IMR-90 (cell line): Measurements from ENCODE around the gene NCK1. TPM values are rescaled to one million over a fixed set of nuclear protein-coding genes. Genes with fewer than 3 reads are reported as not detected.

Source experiments
- ATAC-seq: fragments of 200-7000 bp; cut with Tn5 transposase; 2 replicates; pipeline ENCODE4 v1.9.1; 2020; ENCODE audit warnings: low read depth, mild to moderate bottlenecking, moderate library complexity
- BruUV-seq: library from RNA; stranded (reverse); fragments of 400-500 nt; replicated peaks from 2 replicates; lab custom pipeline; 2021; lab: Mats Ljungman, UMichigan
- CTCF ChIA-PET: fragments of 300-600 bp; formaldehyde crosslinking; extraction: SDS; loops from one replicate; lab custom pipeline; 2021; ENCODE audit warnings: antibody characterized with exemption; lab: Yijun Ruan, JAX
- POLR2A ChIA-PET: fragments of 300-600 bp; sonication (Branson Sonifier 250); formaldehyde crosslinking; loops from one replicate; lab custom pipeline; 2022; ENCODE audit warnings: antibody characterized with exemption; ENCODE audit not compliant: unreplicated experiment; lab: Charles Lee
- DNase-seq: peaks from one replicate; pipeline ENCODE4 v3.0.0; 2013
- H2AFZ ChIP-seq: replicated peaks from 2 replicates; pipeline ENCODE3; 2013; ENCODE audit warnings: low read length, mild to moderate bottlenecking; ENCODE audit not compliant: poor library complexity
- H2AK5ac ChIP-seq: 2 replicates; pipeline ENCODE4 v1.6.1; 2013; ENCODE audit warnings: low read depth, low read length, inconsistent platforms
- H2AK9ac ChIP-seq: replicated peaks from 2 replicates; pipeline ENCODE3; 2013; ENCODE audit warnings: mild to moderate bottlenecking, low read depth, low read length, moderate library complexity; ENCODE audit not compliant: poor library complexity
- H2BK120ac ChIP-seq: 2 replicates; pipeline ENCODE4 v1.6.1; 2013; ENCODE audit warnings: low read depth, low read length, inconsistent platforms
- H2BK15ac ChIP-seq: 3 replicates; pipeline ENCODE4 v1.6.1; 2013; ENCODE audit warnings: low read depth, low read length, inconsistent platforms
- H2BK20ac ChIP-seq: 2 replicates; pipeline ENCODE4 v1.6.1; 2013; ENCODE audit warnings: low read depth, mild to moderate bottlenecking, inconsistent platforms, low read length, moderate library complexity
- H2BK5ac ChIP-seq: 2 replicates; pipeline ENCODE4 v1.6.1; 2013; ENCODE audit warnings: mild to moderate bottlenecking, low read depth, low read length, inconsistent platforms; ENCODE audit not compliant: poor library complexity, severe bottlenecking
- H3K14ac ChIP-seq: replicated peaks from 2 replicates; pipeline ENCODE4 v1.6.1; 2013; ENCODE audit warnings: low read depth, low read length, inconsistent platforms
- H3K18ac ChIP-seq: 2 replicates; pipeline ENCODE4 v1.6.1; 2013; ENCODE audit warnings: low read depth, low read length, control low read depth
- H3K23ac ChIP-seq: 2 replicates; pipeline ENCODE4 v1.6.1; 2013; ENCODE audit warnings: low read depth, low read length, inconsistent platforms
- H3K27ac ChIP-seq: 2 replicates; pipeline ENCODE4 v1.5.1; 2013; ENCODE audit warnings: mild to moderate bottlenecking, control low read depth, low read length; ENCODE audit not compliant: insufficient read depth
- H3K27me3 ChIP-seq: 2 replicates; pipeline ENCODE4 v1.6.1; 2013; ENCODE audit warnings: low read length; ENCODE audit not compliant: control insufficient read depth, insufficient read depth
- H3K36me3 ChIP-seq: 2 replicates; pipeline ENCODE4 v1.6.1; 2013; ENCODE audit warnings: low read length, mixed read lengths; ENCODE audit not compliant: control insufficient read depth, insufficient read depth
- H3K4ac ChIP-seq: 2 replicates; pipeline ENCODE4 v1.6.1; 2013; ENCODE audit warnings: low read depth, low read length, inconsistent platforms
- H3K4me1 ChIP-seq: 2 replicates; pipeline ENCODE4 v1.6.1; 2013; ENCODE audit warnings: low read length, mixed read lengths; ENCODE audit not compliant: control insufficient read depth, insufficient read depth
- H3K4me2 ChIP-seq: 2 replicates; pipeline ENCODE4 v1.6.1; 2013; ENCODE audit warnings: low read depth, mild to moderate bottlenecking, control low read depth, low read length, moderate library complexity
- H3K4me3 ChIP-seq: 2 replicates; pipeline ENCODE4 v1.5.1; 2013; ENCODE audit warnings: low read depth, mild to moderate bottlenecking, control low read depth, low read length, moderate library complexity; ENCODE audit not compliant: insufficient read depth
- H3K56ac ChIP-seq: 2 replicates; pipeline ENCODE4 v1.6.1; 2013; ENCODE audit warnings: low read length, inconsistent platforms; ENCODE audit not compliant: insufficient read depth; ENCODE audit errors: extremely low read depth
- H3K79me1 ChIP-seq, 2 experiments: 2 replicates each; pipeline ENCODE4 v1.6.1; 2013; ENCODE audit warnings: low read length in 2 of 2, inconsistent platforms in 1 of 2, low read depth in 1 of 2
- H3K9ac ChIP-seq: 2 replicates; pipeline ENCODE4 v1.6.1; 2013; ENCODE audit warnings: low read depth, low read length, control low read depth
- H3K9me1 ChIP-seq: 2 replicates; pipeline ENCODE4 v1.6.1; 2013; ENCODE audit warnings: low read length, inconsistent platforms; ENCODE audit not compliant: insufficient read depth
- H3K9me3 ChIP-seq: 2 replicates; pipeline ENCODE4 v1.6.1; 2013; ENCODE audit warnings: low read length; ENCODE audit not compliant: control insufficient read depth, insufficient read depth
- H4K20me1 ChIP-seq: 2 replicates; pipeline ENCODE4 v1.6.1; 2013; ENCODE audit warnings: low read length, inconsistent platforms; ENCODE audit not compliant: insufficient read depth
- H4K5ac ChIP-seq: 2 replicates; pipeline ENCODE4 v1.6.1; 2013; ENCODE audit warnings: mild to moderate bottlenecking, low read depth, low read length, control low read depth
- H4K8ac ChIP-seq, 2 experiments: 2 replicates each; pipeline ENCODE4 v1.6.1; 2013; ENCODE audit warnings: low read depth in 2 of 2, low read length in 2 of 2, control low read depth in 1 of 2, inconsistent platforms in 1 of 2
- H4K91ac ChIP-seq: 2 replicates; pipeline ENCODE4 v1.6.1; 2013; ENCODE audit warnings: low read depth, low read length, inconsistent platforms; ENCODE audit not compliant: insufficient read depth
- CEBPB ChIP-seq: IDR thresholded peaks from 2 replicates; pipeline ENCODE4 v1.6.1; 2012; ENCODE audit warnings: low read depth, low read length, improper control_type of control experiment
- MXI1 ChIP-seq: IDR thresholded peaks from 2 replicates; pipeline ENCODE4 v1.6.1; 2012; ENCODE audit warnings: low read depth, mild to moderate bottlenecking, low read length, moderate library complexity, borderline replicate concordance
- WGBS, 2 experiments: methylation state at CpG; one replicate each; pipeline versions ENCODE4 v1.1.5 to v1.1.7; 2013; ENCODE audit warnings: missing lambda C conversion rate in 2 of 2; ENCODE audit not compliant: insufficient read length in 1 of 2; ENCODE audit errors: extremely low coverage in 2 of 2; 5-methylcytosine and 5-hydroxymethylcytosine counted together
- dilution Hi-C: fragments of 300-500 bp; cut with HindIII; formaldehyde crosslinking; loops from one replicate; pipeline ENCODE4 v1.14.3; 2018; ENCODE audit warnings: low sequenced_read_pairs; ENCODE audit not compliant: unreplicated experiment
- in situ Hi-C: fragments of 300-500 bp; cut with MboI; formaldehyde crosslinking; loops from 3 replicates; pipeline ENCODE4 v1.14.3; 2019; ENCODE audit warnings: low sequenced_read_pairs, inconsistent platforms, mixed read lengths
- intact Hi-C: fragments of 100-400 bp; cut with micrococcal nuclease; formaldehyde crosslinking; loops from 2 replicates; pipeline ENCODE4 v1.10.0; 2022
- polyA plus RNA-seq, 3 experiments: library from polyadenylated mRNA; depleted of rRNA; stranded (reverse); fragments of >200 nt; gene quantifications; 2 replicates each; pipeline ENCODE4 v1.2.3, GENCODE V29; 2012; ENCODE audit warnings: low replicate concordance in 1 of 3
- total RNA-seq: library from RNA; depleted of rRNA; stranded (reverse); fragments of >200 nt; gene quantifications from 2 replicates; pipeline ENCODE4 v1.2.3, GENCODE V29; 2012

NCK1 gene
- total and polyA plus RNA-seq, 2 of the 4 experiments (the other 2 are of a cell fraction), result 23.7 to 24.3 TPM

GRCh38 chr3:136920904-136921611 is 59.0 kb downstream of the NCK1 start:
- no peak overlapping the region for H3K14ac ChIP-seq
- in situ Hi-C loops (no loop called here), intact Hi-C loops (no loop called here), dilution Hi-C loops (no loop called here)
- CTCF ChIA-PET, result no interaction called here
- no peak overlapping the region for H3K9ac ChIP-seq
- H2BK20ac ChIP-seq, result no peak overlapping the region
- ATAC-seq, result no peak
- H2AFZ ChIP-seq, result no peak overlapping the region
- no peaks in the 10 kb centered on the region for H3K27me3 ChIP-seq
- H2AK9ac ChIP-seq, result no peak overlapping the region
- peaks cover 12% of the 10 kb centered on the region for H4K20me1 ChIP-seq
- no peak overlapping the region for H3K18ac ChIP-seq
- H4K8ac ChIP-seq, result no peak overlapping the region
- peaks cover 5% of the 10 kb centered on the region for H3K9me1 ChIP-seq
- H3K56ac ChIP-seq, result no peak overlapping the region
- H3K23ac ChIP-seq, result no peak overlapping the region
- no peak overlapping the region for H4K91ac ChIP-seq
- H3K4me1 ChIP-seq, result no peaks in the 10 kb centered on the region
- 0 out of 2 replicates have a peak, but pooled peaks cover 1% of the 10 kb centered on the region for H3K9me3 ChIP-seq
- H2AK5ac ChIP-seq, result no peak overlapping the region
- BruUV-seq, result no TSS peak
- no peak overlapping the region for H2BK15ac ChIP-seq
- H3K36me3 ChIP-seq, result no peaks in the 10 kb centered on the region
- no peak for DNase-seq
- H4K5ac ChIP-seq, result no peak overlapping the region
- no peak overlapping the region for H3K4me2 ChIP-seq
- POLR2A ChIA-PET, result no interaction called here
- no peak for TF ChIP-seq MXI1
- TF ChIP-seq CEBPB, result no peak
- 100% methylated on average over 2 of the region's 4 CpGs; no CpG with 5 or more reads in 1 of the 2 experiments for WGBS, 2 experiments
- H2BK5ac ChIP-seq, result no peak overlapping the region
- no peak overlapping the region for H3K4ac ChIP-seq
- H2BK120ac ChIP-seq, result no peak overlapping the region
- no peak overlapping the region for H3K27ac ChIP-seq
- H3K4me3 ChIP-seq, result no peak overlapping the region
- peaks cover 28 to 75% of the 10 kb centered on the region in 2 experiments for H3K79me1 ChIP-seq
